Esophagus squamous epithelium (tissue), 5 donors: ENCODE measurements around the gene SPECC1L. TPM values are rescaled to one million over a fixed set of nuclear protein-coding genes. Genes with fewer than 3 reads are reported as not detected.
"Not testable (repeated sequence)": the region's sequence is repeated elsewhere in the genome, so short reads cannot be mapped to it uniquely, and the experiment has no call there.

Experiments
- DNase-seq: peaks from one replicate; lab custom pipeline; 2025; lab: John Stamatoyannopoulos, UW
- H3K27ac ChIP-seq, 4 donors: fragments of 200-600 bp; sonication (generic); one replicate each; pipeline ENCODE4 v1.5.1; 2016 to 2019; ENCODE audit warnings: mild to moderate bottlenecking in 1 of 4
- H3K27me3 ChIP-seq, 4 donors: fragments of 200-600 bp; sonication (generic); 1 replicate in 3 of 4; 2 replicates in 1 of 4; pipeline versions ENCODE4 v1.5.1 to v1.6.0; 2017 to 2021; ENCODE audit warnings: antibody characterized with exemption in 1 of 4
- H3K36me3 ChIP-seq, 3 donors: fragments of 200-600 bp; sonication (generic); one replicate each; pipeline ENCODE4 v1.5.1; 2016 to 2019
- H3K4me1 ChIP-seq, 3 donors: fragments of 200-600 bp; sonication (generic); one replicate each; pipeline ENCODE4 v1.5.1; 2017 to 2019
- H3K4me3 ChIP-seq, 4 donors: fragments of 200-600 bp; sonication (generic); 1 replicate in 3 of 4; 2 replicates in 1 of 4; pipeline ENCODE4 v1.5.1; 2016 to 2019; ENCODE audit warnings: mild to moderate bottlenecking in 2 of 4, moderate library complexity in 1 of 4
- H3K9me3 ChIP-seq, 3 donors: fragments of 200-600 bp; sonication (generic); one replicate each; pipeline ENCODE4 v1.5.1; 2016 to 2019
- CTCF ChIP-seq, 6 experiments: fragments of 450-650 bp in 4 of 6; fragments of 200-600 bp in 2 of 6; sonication (generic) in 2 of 6; IDR thresholded peaks; one replicate each; pipeline ENCODE4 v1.5.1; 2016 to 2019; ENCODE audit warnings: antibody characterized with exemption in 6 of 6, mild to moderate bottlenecking in 4 of 6, moderate library complexity in 4 of 6
- POLR2A ChIP-seq, 4 donors: fragments of 450-650 bp; IDR thresholded peaks; one replicate each; pipeline ENCODE4 v1.6.1; 2017; ENCODE audit warnings: antibody characterized with exemption in 4 of 4, mild to moderate bottlenecking in 4 of 4, moderate library complexity in 3 of 4
- WGBS, 2 donors: methylation state at CpG; one replicate each; pipeline ENCODE4 v1.1.5; 2018; 5-methylcytosine and 5-hydroxymethylcytosine counted together
- intact Hi-C: fragments of 100-400 bp; cut with DNase I; formaldehyde crosslinking; loops from one replicate; pipeline ENCODE4 v1.15.0; 2022
- total RNA-seq, 4 donors: library from RNA; depleted of rRNA; stranded (reverse); fragments of >200 nt; gene quantifications; one replicate each; pipeline ENCODE4 v1.1.0, GENCODE V29; 2016
- donor health status: DM: yes; HTN: yes; CAD: no.

SPECC1L gene
- total RNA-seq, 4 donors from 2014 or later: 21.4 to 31.9 (median 27.7) TPM

- Histone ChIP-seq H3K27me3 (no peaks in the 10 kb centered on the region), H3K4me1 (peaks cover 6 to 87% (median 19%) of the 10 kb centered on the region in 3 donors), H3K27ac (peak overlapping the region in 2 of 4 donors; percentile 21 to 41), H3K4me3 (no peak overlapping the region), H3K9me3 (no peaks in the 10 kb centered on the region), H3K36me3 (no peaks in the 10 kb centered on the region)
- TF ChIP-seq CTCF (IDR thresholded peaks at IDR 0.05) (no peak), POLR2A (IDR thresholded peaks at IDR 0.05) (no peak)
- WGBS, 2 donors: 57 to 59% methylated on average over 4 of the region's 4 CpGs
- DNase-seq: no peak
- intact Hi-C loops: no loop called here
Observed at GRCh38 chr22:24285245-24285644, 14.6 kb downstream of the SPECC1L start.

- H3K4me3 ChIP-seq, H3K36me3 ChIP-seq, DNase-seq, H3K9me3 ChIP-seq, H3K27me3 ChIP-seq, intact Hi-C loops: not testable (repeated sequence)
- 90 to 93% methylated on average over 3 of the region's 9 CpGs for WGBS, 2 donors
- H3K4me1 ChIP-seq: peaks cover 9 to 89% (median 27%) of the 10 kb centered on the region in 3 donors
- H3K27ac ChIP-seq: peak overlapping the region in 2 of 4 donors; percentile 56 to 79
Observed at GRCh38 chr22:24287212-24287611, 16.6 kb downstream of the SPECC1L start.

GRCh38 chr22:24287801-24288200 lies 17.2 kb downstream of the SPECC1L start:
- WGBS, 2 donors: 74 to 89% methylated on average over 5 to 6 of the region's 6 CpGs
- H3K27me3 ChIP-seq, H3K36me3 ChIP-seq, H3K9me3 ChIP-seq, H3K4me3 ChIP-seq, intact Hi-C loops, DNase-seq: not testable (repeated sequence)
- Histone ChIP-seq H3K27ac (peak overlapping the region in 2 of 4 donors; percentile 56 to 79), H3K4me1 (peaks cover 9 to 87% (median 27%) of the 10 kb centered on the region in 3 donors)

- H3K27me3 ChIP-seq: no peaks in the 10 kb centered on the region
- H3K27ac ChIP-seq: peak overlapping the region; percentile 33 to 79 (median 64)
- H3K9me3 ChIP-seq: no peaks in the 10 kb centered on the region
- H3K4me3 ChIP-seq: no peak overlapping the region
- peaks cover 9 to 88% (median 27%) of the 10 kb centered on the region in 3 donors for H3K4me1 ChIP-seq
- TF ChIP-seq CTCF (IDR thresholded peaks at IDR 0.05) (no peak), POLR2A (IDR thresholded peaks at IDR 0.05) (no peak)
- H3K36me3 ChIP-seq: no peaks in the 10 kb centered on the region
- intact Hi-C loops: no loop called here
- WGBS, 2 donors: 22 to 29% methylated on average over 4 of the region's 4 CpGs
- no peak for DNase-seq
Observed at GRCh38 chr22:24289114-24289513, 18.5 kb downstream of the SPECC1L start.

GRCh38 chr22:24289741-24290163 lies 19.1 kb downstream of the SPECC1L start:
- WGBS, 2 donors: 40 to 43% methylated on average over 4 of the region's 4 CpGs
- Histone ChIP-seq H3K36me3 (no peaks in the 10 kb centered on the region), H3K4me3 (no peak overlapping the region), H3K9me3 (no peaks in the 10 kb centered on the region), H3K27ac (peak overlapping the region; percentile 33 to 79 (median 72)), H3K4me1 (peaks cover 7 to 88% (median 27%) of the 10 kb centered on the region in 3 donors), H3K27me3 (no peaks in the 10 kb centered on the region)
- no peak for TF ChIP-seq POLR2A (IDR thresholded peaks at IDR 0.05)
- TF ChIP-seq CTCF (IDR thresholded peaks at IDR 0.05): no peak
- no peak for DNase-seq
- intact Hi-C loops: no loop called here

- H3K27me3 ChIP-seq: no peaks in the 10 kb centered on the region
- H3K9me3 ChIP-seq: no peaks in the 10 kb centered on the region
- TF ChIP-seq POLR2A (IDR thresholded peaks at IDR 0.05) (no peak), CTCF (IDR thresholded peaks at IDR 0.05) (no peak)
- no peaks in the 10 kb centered on the region for H3K36me3 ChIP-seq
- peak overlapping the region; percentile 15 to 79 (median 72) for H3K27ac ChIP-seq
- peaks cover 4 to 82% (median 25%) of the 10 kb centered on the region in 3 donors for H3K4me1 ChIP-seq
- no peak for DNase-seq
- intact Hi-C loops: no loop called here
- no peak overlapping the region for H3K4me3 ChIP-seq
Observed at GRCh38 chr22:24290459-24290858, 19.8 kb downstream of the SPECC1L start.
